Natural killer cell (primary cell): Measurements from ENCODE around the gene TMPRSS6. TPM values are rescaled to one million over a fixed set of nuclear protein-coding genes. Genes with fewer than 3 reads are reported as not detected.
A peak's percentile ranks its signal among the peaks of the same experiment; 100 is the strongest.

Source experiments
- ATAC-seq, 3 donors: fragments of 150-1000 bp in 2 of 3; fragments of 200-7000 bp in 1 of 3; cut with Tn5 transposase; 1 replicate in 1 of 3; 2 replicates in 2 of 3; pipeline ENCODE4 v1.10.0; 2021; ENCODE audit warnings: mild to moderate bottlenecking in 2 of 3, moderate library complexity in 2 of 3
- DNase-seq, 2 donors: peaks; one replicate each; pipeline versions ENCODE4 v3.0.0 to v3.0.0-alpha.2; 2013 to 2021; ENCODE audit warnings: mixed read lengths in 1 of 2
- H3K27ac ChIP-seq: one replicate; pipeline ENCODE4 v1.5.1; 2013; ENCODE audit warnings: mild to moderate bottlenecking, low read length
- H3K27me3 ChIP-seq: one replicate; pipeline ENCODE4 v1.6.1; 2013; ENCODE audit warnings: low read length; ENCODE audit not compliant: control insufficient read depth, insufficient read depth
- H3K36me3 ChIP-seq: one replicate; pipeline ENCODE4 v1.6.1; 2013; ENCODE audit warnings: low read length; ENCODE audit not compliant: control insufficient read depth, insufficient read depth
- H3K4me1 ChIP-seq: one replicate; pipeline ENCODE4 v1.6.1; 2013; ENCODE audit warnings: low read length; ENCODE audit not compliant: control insufficient read depth, insufficient read depth
- H3K4me3 ChIP-seq: one replicate; pipeline ENCODE4 v1.5.1; 2013; ENCODE audit warnings: low read length
- H3K9me3 ChIP-seq: one replicate; pipeline ENCODE4 v1.6.1; 2013; ENCODE audit warnings: low read length; ENCODE audit not compliant: control insufficient read depth, insufficient read depth
- H3K27ac Mint-ChIP-seq, 2 donors: one replicate each; pipeline ENCODE4 v1.8.0; 2022; ENCODE audit warnings: mild to moderate bottlenecking in 2 of 2, mixed read lengths in 2 of 2, moderate library complexity in 1 of 2
- H3K27me3 Mint-ChIP-seq, 2 donors: one replicate each; pipeline ENCODE4 v1.8.0; 2022; ENCODE audit warnings: low read depth in 2 of 2, mixed read lengths in 2 of 2
- H3K36me3 Mint-ChIP-seq: one replicate; pipeline ENCODE4 v1.8.0; 2022; ENCODE audit warnings: mixed read lengths
- H3K4me1 Mint-ChIP-seq, 2 donors: one replicate each; pipeline ENCODE4 v1.8.0; 2022; ENCODE audit warnings: mixed read lengths in 2 of 2
- H3K4me3 Mint-ChIP-seq: one replicate; pipeline ENCODE4 v1.8.0; 2022; ENCODE audit warnings: mild to moderate bottlenecking, moderate library complexity, mixed read lengths
- H3K9me3 Mint-ChIP-seq, 2 donors: one replicate each; pipeline ENCODE4 v1.8.0; 2022; ENCODE audit warnings: mixed read lengths in 2 of 2
- WGBS: methylation state at CpG from one replicate; pipeline ENCODE4 v1.1.7; 2013; ENCODE audit warnings: missing lambda C conversion rate; ENCODE audit not compliant: insufficient coverage; 5-methylcytosine and 5-hydroxymethylcytosine counted together
- intact Hi-C: fragments of 100-400 bp; cut with micrococcal nuclease; formaldehyde crosslinking; loops from one replicate; pipeline ENCODE4 v1.14.2; 2022
- total RNA-seq, 4 donors: library from RNA; stranded (reverse); fragments of 120-200 nt in 1 of 4; gene quantifications; one replicate each; pipeline versions ENCODE4 v1.2.3 to v1.2.4, GENCODE V29; 2013 to 2022
- TF ChIP-seq, protein P1 (sequence below): fragments of 200-600 bp; IDR thresholded peaks from one replicate; pipeline ENCODE4 v1.8.0; 2022; ENCODE audit warnings: antibody characterized with exemption

TMPRSS6 gene
- total RNA-seq, 3 donors from 2014 or later (not counting 1 experiment from before 2014, with no cell fraction given) = 1.1 to 4.7 (median 3.4) TPM

DNA sequence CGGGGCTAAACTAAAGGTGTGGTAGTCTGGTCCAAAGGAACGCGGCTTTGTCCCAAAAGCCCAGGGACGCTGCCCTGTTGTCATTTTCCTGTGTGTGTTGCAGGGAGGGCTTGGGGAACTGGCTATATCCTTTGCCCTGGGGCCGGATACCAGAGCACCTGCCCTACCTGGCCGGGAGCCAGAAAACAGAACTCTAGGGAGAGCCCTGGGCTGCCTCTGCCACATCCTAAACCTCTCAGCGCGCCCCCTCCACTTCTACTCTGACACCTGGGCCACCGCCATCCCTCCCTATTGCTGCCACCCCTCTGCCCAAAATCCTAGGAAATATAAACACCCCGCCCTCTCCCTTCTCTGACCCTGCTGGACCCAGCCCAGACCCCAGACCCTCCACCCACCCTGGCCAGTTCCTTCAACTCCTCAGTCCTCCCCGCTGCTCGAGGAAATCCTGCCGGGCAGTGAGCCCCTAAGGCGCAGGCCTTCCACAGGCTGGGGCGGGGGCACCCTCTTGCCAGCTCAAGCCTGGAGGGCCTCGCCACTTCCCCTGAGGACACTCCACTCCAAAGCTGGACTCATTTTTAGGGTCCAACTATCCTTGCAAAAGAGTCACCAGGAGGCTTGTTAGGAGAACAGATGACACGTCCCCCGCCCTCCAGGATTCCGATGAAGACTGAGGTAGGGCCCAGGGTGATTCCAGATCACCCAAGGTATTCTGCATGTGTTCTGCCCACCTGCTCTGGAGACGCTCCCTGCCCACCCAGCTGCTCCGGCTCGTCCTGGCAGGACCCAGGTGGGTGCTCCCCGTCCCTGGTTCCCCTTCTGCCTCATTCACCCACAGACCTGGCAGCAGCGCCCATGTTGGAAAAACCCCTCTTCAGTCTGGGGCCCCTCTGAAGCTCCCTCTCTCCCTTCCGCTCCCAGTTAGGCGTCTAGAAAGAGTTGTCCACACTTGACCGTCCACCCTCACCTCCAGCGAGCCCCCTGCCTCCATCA is 45.8 kb downstream of the TMPRSS6 start:
- H3K4me3 Mint-ChIP-seq = no peak overlapping the region
- DNase-seq = peak in 1 of 2 donors; percentile 48
- Histone ChIP-seq H3K4me1 (no peaks in the 10 kb centered on the region), H3K27me3 (peaks cover under 1% of the 10 kb centered on the region), H3K27ac (no peak overlapping the region), H3K36me3 (peaks cover 8% of the 10 kb centered on the region), H3K9me3 (no peaks in the 10 kb centered on the region), H3K4me3 (no peak overlapping the region)
- no peaks in the 10 kb centered on the region for H3K36me3 Mint-ChIP-seq
- TF ChIP-seq, protein P1, sequence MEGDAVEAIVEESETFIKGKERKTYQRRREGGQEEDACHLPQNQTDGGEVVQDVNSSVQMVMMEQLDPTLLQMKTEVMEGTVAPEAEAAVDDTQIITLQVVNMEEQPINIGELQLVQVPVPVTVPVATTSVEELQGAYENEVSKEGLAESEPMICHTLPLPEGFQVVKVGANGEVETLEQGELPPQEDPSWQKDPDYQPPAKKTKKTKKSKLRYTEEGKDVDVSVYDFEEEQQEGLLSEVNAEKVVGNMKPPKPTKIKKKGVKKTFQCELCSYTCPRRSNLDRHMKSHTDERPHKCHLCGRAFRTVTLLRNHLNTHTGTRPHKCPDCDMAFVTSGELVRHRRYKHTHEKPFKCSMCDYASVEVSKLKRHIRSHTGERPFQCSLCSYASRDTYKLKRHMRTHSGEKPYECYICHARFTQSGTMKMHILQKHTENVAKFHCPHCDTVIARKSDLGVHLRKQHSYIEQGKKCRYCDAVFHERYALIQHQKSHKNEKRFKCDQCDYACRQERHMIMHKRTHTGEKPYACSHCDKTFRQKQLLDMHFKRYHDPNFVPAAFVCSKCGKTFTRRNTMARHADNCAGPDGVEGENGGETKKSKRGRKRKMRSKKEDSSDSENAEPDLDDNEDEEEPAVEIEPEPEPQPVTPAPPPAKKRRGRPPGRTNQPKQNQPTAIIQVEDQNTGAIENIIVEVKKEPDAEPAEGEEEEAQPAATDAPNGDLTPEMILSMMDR = no peak
- 85% methylated on average over 28 of the region's 28 CpGs for WGBS
- H3K4me1 Mint-ChIP-seq = no peaks in the 10 kb centered on the region
- H3K27me3 Mint-ChIP-seq = peaks cover 7 to 11% of the 10 kb centered on the region in 2 donors
- no peak overlapping the region for H3K27ac Mint-ChIP-seq
- ATAC-seq = no peak
- H3K9me3 Mint-ChIP-seq = no peaks in the 10 kb centered on the region
- intact Hi-C loops = no loop called here

DNA sequence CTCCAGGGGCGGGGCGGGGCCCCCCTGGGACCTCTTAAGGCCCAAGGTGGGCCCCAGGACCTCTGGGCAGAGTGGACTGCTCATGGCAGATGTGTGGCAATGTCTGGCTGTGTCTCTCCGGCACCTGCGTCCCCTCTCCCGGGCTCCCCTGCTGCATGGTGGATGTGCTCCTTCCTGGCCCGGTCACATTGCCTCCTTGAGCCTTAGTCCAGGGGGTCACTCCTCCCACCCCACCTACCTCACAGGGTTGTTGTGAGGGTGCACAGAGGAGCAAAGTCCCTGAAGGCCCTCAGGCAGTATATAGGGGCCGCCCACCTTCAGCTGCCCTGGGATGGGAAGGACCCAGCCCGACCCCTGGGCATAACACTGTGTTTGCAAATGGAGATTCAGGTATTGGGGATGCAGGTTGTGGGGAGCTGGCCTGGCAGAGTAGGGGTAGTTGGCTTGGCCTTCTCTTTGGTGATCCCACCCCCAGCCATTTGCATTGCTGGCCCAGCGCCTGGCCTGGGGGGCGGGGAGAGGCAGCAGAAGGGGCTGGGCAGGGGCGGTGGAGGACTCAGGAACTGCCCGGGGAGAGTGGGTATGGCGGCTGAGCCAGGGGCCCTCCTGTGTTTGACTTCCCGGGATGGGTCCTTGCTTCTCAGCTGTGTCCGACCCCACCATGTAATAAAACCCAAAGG is 46.7 kb downstream of the TMPRSS6 start:
- Histone ChIP-seq H3K27me3 (no peaks in the 10 kb centered on the region), H3K4me3 (no peak overlapping the region), H3K27ac (no peak overlapping the region), H3K9me3 (no peaks in the 10 kb centered on the region), H3K4me1 (no peaks in the 10 kb centered on the region), H3K36me3 (peaks cover 15% of the 10 kb centered on the region)
- no peaks in the 10 kb centered on the region for H3K9me3 Mint-ChIP-seq
- intact Hi-C loops = no loop called here
- H3K27me3 Mint-ChIP-seq = peaks cover 2 to 4% of the 10 kb centered on the region in 2 donors
- WGBS = 92% methylated on average over 14 of the region's 15 CpGs
- no peaks in the 10 kb centered on the region for H3K4me1 Mint-ChIP-seq
- no peak for DNase-seq
- H3K4me3 Mint-ChIP-seq = no peak overlapping the region
- no peak for ATAC-seq
- no peaks in the 10 kb centered on the region for H3K36me3 Mint-ChIP-seq
- H3K27ac Mint-ChIP-seq = no peak overlapping the region
- TF ChIP-seq, protein P1 = no peak

DNA sequence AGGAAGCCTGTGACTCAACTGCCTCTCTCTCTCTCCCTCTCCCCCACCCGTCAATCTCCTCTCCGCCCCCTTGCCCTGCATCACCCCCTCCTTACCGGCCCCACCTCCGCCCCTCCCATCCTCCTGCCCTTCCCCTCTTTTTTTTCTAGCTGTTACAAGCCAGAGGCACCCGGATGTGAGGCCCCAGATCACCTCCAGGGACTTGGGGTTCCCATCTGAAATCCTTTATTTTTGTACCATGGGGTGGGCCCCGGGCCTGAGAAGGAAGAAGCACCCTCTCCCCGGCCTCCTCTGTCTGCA is 47.2 kb downstream of the TMPRSS6 start:
- Histone ChIP-seq H3K4me3 (no peak overlapping the region), H3K27me3 (no peaks in the 10 kb centered on the region), H3K4me1 (no peaks in the 10 kb centered on the region), H3K9me3 (no peaks in the 10 kb centered on the region), H3K27ac (no peak overlapping the region), H3K36me3 (peaks cover 20% of the 10 kb centered on the region)
- no peaks in the 10 kb centered on the region for H3K9me3 Mint-ChIP-seq
- 69% methylated on average over 7 of the region's 7 CpGs for WGBS
- no peaks in the 10 kb centered on the region for H3K4me1 Mint-ChIP-seq
- DNase-seq (no peak), ATAC-seq (no peak)
- TF ChIP-seq, protein P1 = no peak
- H3K27ac Mint-ChIP-seq = no peak overlapping the region
- H3K4me3 Mint-ChIP-seq = no peak overlapping the region
- no peaks in the 10 kb centered on the region for H3K36me3 Mint-ChIP-seq
- intact Hi-C loops = no loop called here
- H3K27me3 Mint-ChIP-seq = no peaks in the 10 kb centered on the region
